Heart right ventricle (tissue), 16 donors: ENCODE results near the gene RBMS3. TPM values are rescaled to one million over a fixed set of nuclear protein-coding genes. Genes with fewer than 3 reads are reported as not detected.

Source experiments
- ATAC-seq, 8 donors: fragments of 200-7000 bp; cut with Tn5 transposase; one replicate each; pipeline ENCODE4 v1.9.1; 2020; ENCODE audit warnings: mild to moderate bottlenecking in 8 of 8, moderate library complexity in 8 of 8, moderate number of reproducible peaks in 1 of 8
- DNase-seq, 2 donors: peaks; one replicate each; pipeline ENCODE4 v3.0.0-alpha.2; 2020
- H3K27ac ChIP-seq, 10 donors: fragments of 200-600 bp; sonication (generic) in 2 of 10; one replicate each; pipeline versions ENCODE4 v1.5.0 to v1.8.0; 2020 to 2022; ENCODE audit warnings: mild to moderate bottlenecking in 3 of 10
- H3K27me3 ChIP-seq, 7 donors: fragments of 200-600 bp; one replicate each; pipeline ENCODE4 v1.8.0; 2021 to 2022; ENCODE audit warnings: mild to moderate bottlenecking in 2 of 7
- H3K36me3 ChIP-seq, 9 donors: fragments of 200-600 bp; sonication (generic) in 1 of 9; one replicate each; pipeline versions ENCODE4 v1.5.0 to v1.8.0; 2020 to 2022; ENCODE audit warnings: mild to moderate bottlenecking in 2 of 9
- H3K4me1 ChIP-seq, 9 donors: fragments of 200-600 bp; sonication (generic) in 1 of 9; one replicate each; pipeline versions ENCODE4 v1.5.0 to v1.8.0; 2020 to 2022; ENCODE audit warnings: mild to moderate bottlenecking in 4 of 9
- H3K4me3 ChIP-seq, 10 donors: fragments of 200-600 bp; sonication (generic) in 2 of 10; one replicate each; pipeline versions ENCODE4 v1.5.0 to v1.8.0; 2020 to 2022; ENCODE audit warnings: mild to moderate bottlenecking in 7 of 10, moderate library complexity in 2 of 10
- H3K9me3 ChIP-seq, 11 donors: fragments of 200-600 bp in 10 of 11; sonication (generic) in 2 of 11; one replicate each; pipeline versions ENCODE4 v1.5.0 to v1.8.0; 2013 to 2022; ENCODE audit warnings: mild to moderate bottlenecking in 2 of 11, control low read depth in 1 of 11, moderate library complexity in 1 of 11
- WGBS, 2 donors: extraction: QIAGEN DNeasy Blood & Tissue Kit; methylation state at CpG; one replicate each; pipeline ENCODE4 v1.1.7; 2013; ENCODE audit warnings: inconsistent platforms in 1 of 2; 5-methylcytosine and 5-hydroxymethylcytosine counted together
- intact Hi-C, 10 donors: fragments of 100-400 bp; cut with DNase I; formaldehyde crosslinking; loops; one replicate each; pipeline versions ENCODE4 v1.11.1 to v1.14.2; 2022
- polyA plus RNA-seq, 2 donors: library from polyadenylated mRNA; stranded (reverse); fragments of 200-250 nt; gene quantifications; one replicate each; pipeline ENCODE4 v1.2.3, GENCODE V29; 2013
- total RNA-seq, 10 donors: library from RNA; stranded (reverse); fragmentation: NEBNext Ultra II Directional in 3 of 10; extraction: Animal tissue kit (Norgen Biotek cat#: 25700) in 3 of 10; gene quantifications; one replicate each; pipeline versions ENCODE4 v1.2.1 to v1.2.4, GENCODE V29; 2021 to 2023
- TF ChIP-seq, protein P1 (sequence below), 9 donors: fragments of 200-600 bp; sonication (generic) in 2 of 9; IDR thresholded peaks; one replicate each; pipeline versions ENCODE4 v1.5.0 to v1.8.0; 2021 to 2022; ENCODE audit warnings: antibody characterized with exemption in 9 of 9, mild to moderate bottlenecking in 5 of 9, moderate library complexity in 1 of 9
- donor health status: Arrhythmogenic right ventricular cardiomyopathy.
- donor health status: ischemic (EF 13 %, LVEDD 7.1; RV severe dilation, severe dysfunction).
- donor health status: healthy with polysubstance abuse.
- donor health status: DM: no; HTN: yes; CAD: no.
- donor health status: DM: no; HTN: no; CAD: no.
- donor health status: ischemic (EF 25% LVEDD 6.9; RV normal size, moderate dysfunction).
- donor health status: ischemic (EF 25% LVEDD 5.7; RV mildly dilated, moderate dysfunction).
- donor health status: healthy.
- donor health status: DM: yes; HTN: yes; CAD: no.
- donor health status: Ischemic cardiomyopathy.
- donor health status: ischemic (EF 35%, LVEDD 5.7; RV mildly dilated, moderate dysfunction).
- donor health status: nonischemic (EF 11% LVEDD 7.7; RV severe dilation, severe dysfunction).
- donor health status: DM: yes; HTN: yes; CAD: no.
- donor health status: PGD.
- donor health status: ischemic (EF 29% LVEDD 5.4; RV normal size, mild dysfunction).
- donor health status: nonischemic (EF 23%, LVEDD 6.1; RV moderate dilation, normal function).

Gene RBMS3
- total and polyA plus RNA-seq, 12 donors = 3.2 to 41.1 (median 26.4) TPM

- Histone ChIP-seq H3K27ac (no peak overlapping the region), H3K4me3 (no peak overlapping the region), H3K9me3 (peaks cover 0 to 11% (median 0%) of the 10 kb centered on the region in 11 donors), H3K27me3 (no peaks in the 10 kb centered on the region), H3K36me3 (no peaks in the 10 kb centered on the region), H3K4me1 (peaks cover 0 to 15% (median 0%) of the 10 kb centered on the region in 9 donors)
- DNase-seq = no peak
- TF ChIP-seq, protein P1, sequence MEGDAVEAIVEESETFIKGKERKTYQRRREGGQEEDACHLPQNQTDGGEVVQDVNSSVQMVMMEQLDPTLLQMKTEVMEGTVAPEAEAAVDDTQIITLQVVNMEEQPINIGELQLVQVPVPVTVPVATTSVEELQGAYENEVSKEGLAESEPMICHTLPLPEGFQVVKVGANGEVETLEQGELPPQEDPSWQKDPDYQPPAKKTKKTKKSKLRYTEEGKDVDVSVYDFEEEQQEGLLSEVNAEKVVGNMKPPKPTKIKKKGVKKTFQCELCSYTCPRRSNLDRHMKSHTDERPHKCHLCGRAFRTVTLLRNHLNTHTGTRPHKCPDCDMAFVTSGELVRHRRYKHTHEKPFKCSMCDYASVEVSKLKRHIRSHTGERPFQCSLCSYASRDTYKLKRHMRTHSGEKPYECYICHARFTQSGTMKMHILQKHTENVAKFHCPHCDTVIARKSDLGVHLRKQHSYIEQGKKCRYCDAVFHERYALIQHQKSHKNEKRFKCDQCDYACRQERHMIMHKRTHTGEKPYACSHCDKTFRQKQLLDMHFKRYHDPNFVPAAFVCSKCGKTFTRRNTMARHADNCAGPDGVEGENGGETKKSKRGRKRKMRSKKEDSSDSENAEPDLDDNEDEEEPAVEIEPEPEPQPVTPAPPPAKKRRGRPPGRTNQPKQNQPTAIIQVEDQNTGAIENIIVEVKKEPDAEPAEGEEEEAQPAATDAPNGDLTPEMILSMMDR (IDR thresholded peaks at IDR 0.05) = no peak
- WGBS, 2 donors = 90 to 96% methylated on average over 2 of the region's 2 CpGs
- no peak for ATAC-seq
- intact Hi-C loops = no loop called here
These were observed 35.4 kb upstream of the RBMS3 start for GRCh38 chr3:29245441-29245840.

DNA sequence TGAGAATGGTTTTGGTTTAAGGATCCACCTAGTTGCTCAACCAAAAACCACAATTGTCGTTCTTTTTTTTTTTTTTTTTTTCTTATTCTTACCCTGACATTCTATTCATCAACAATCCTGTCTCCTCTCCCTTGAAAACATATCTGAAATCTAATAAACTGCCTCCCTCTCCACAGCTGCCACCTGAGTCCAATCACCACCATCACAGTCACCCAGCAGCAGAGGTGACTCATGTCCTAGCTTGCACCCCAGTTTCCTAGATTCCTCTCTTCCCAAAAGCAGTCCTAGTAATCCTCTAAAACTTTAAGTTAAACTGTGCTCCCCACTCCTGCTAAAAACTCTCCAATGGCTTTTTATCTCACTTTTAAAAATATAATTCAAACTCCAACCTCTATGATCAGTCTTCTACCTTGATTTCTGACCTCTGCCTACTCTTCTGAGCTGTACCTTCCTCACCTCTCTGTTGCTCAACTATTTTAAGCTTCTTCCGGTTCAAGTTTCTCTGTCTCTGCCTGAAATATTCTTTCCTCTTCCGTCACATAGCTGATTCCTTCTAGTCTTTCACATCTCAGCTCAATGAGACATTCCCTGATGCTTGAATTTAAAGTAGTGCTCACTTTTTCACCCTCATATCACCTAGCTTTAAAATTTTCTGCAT, 33.7 kb upstream of the RBMS3 start:
- ATAC-seq (no peak), DNase-seq (no peak)
- no peak overlapping the region for H3K27ac ChIP-seq
- no peaks in the 10 kb centered on the region for H3K9me3 ChIP-seq
- peaks cover 0 to 7% (median 0%) of the 10 kb centered on the region in 9 donors for H3K4me1 ChIP-seq
- no peaks in the 10 kb centered on the region for H3K27me3 ChIP-seq
- TF ChIP-seq, protein P1 (IDR thresholded peaks at IDR 0.05) = no peak
- 97% methylated on average over 3 of the region's 3 CpGs for WGBS, 2 donors
- H3K36me3 ChIP-seq = no peaks in the 10 kb centered on the region
- intact Hi-C loops = no loop called here
- no peak overlapping the region for H3K4me3 ChIP-seq

DNA sequence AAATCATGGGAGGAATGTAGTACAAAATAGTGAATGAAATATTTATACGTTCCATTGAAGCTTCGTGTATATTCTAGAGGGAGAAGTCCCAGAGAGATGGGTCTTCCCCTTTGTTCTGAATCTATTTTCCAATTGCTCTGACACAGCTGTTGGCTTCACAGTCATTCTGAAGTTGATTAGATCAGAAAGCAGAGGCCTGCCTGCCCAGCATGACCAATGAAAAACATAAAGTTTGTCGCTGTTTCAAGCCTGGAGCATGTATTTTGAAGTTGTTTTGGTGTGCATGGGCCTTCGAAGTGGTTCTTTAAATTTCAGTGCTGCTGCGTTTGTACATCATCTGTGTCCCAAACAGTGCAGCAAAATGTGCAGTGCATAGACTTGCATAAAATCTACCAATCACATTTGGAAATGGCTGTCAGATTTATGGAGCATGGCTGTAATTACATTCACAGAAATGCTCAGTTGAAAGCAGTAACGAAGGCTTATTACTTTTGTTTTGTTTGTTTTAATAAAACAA, 31.0 kb upstream of the RBMS3 start:
- Histone ChIP-seq H3K36me3 (no peaks in the 10 kb centered on the region), H3K9me3 (no peaks in the 10 kb centered on the region), H3K27me3 (no peaks in the 10 kb centered on the region), H3K4me3 (no peak overlapping the region), H3K4me1 (peaks cover 0 to 8% (median 0%) of the 10 kb centered on the region in 9 donors), H3K27ac (no peak overlapping the region)
- DNase-seq (no peak), ATAC-seq (no peak)
- TF ChIP-seq, protein P1 (IDR thresholded peaks at IDR 0.05) = no peak
- intact Hi-C loops = no loop called here
- 93% methylated on average over 6 of the region's 6 CpGs for WGBS, 2 donors

- WGBS, 2 donors = 96 to 98% methylated on average over 5 of the region's 5 CpGs
- Histone ChIP-seq H3K9me3 (no peaks in the 10 kb centered on the region), H3K27ac (no peak overlapping the region), H3K27me3 (no peaks in the 10 kb centered on the region), H3K36me3 (no peaks in the 10 kb centered on the region), H3K4me3 (no peak overlapping the region), H3K4me1 (peaks cover 0 to 8% (median 0%) of the 10 kb centered on the region in 9 donors)
- intact Hi-C loops = no loop called here
- no peak for DNase-seq
- TF ChIP-seq, protein P1 (IDR thresholded peaks at IDR 0.05) = no peak
- ATAC-seq = no peak
These were observed 24.8 kb upstream of the RBMS3 start for GRCh38 chr3:29255854-29256696.
